ENCODE data around the gene LHFPL2. TPM values are rescaled to one million over a fixed set of nuclear protein-coding genes. Genes with fewer than 3 reads are reported as not detected.
A peak's percentile ranks its signal among the peaks of the same experiment; 100 is the strongest.

The LHFPL2 gene
- total and polyA plus RNA-seq, 9 of the 15 experiments (the other 6 are each of a cell fraction or from before 2014, with no cell fraction given), result 1.0 to 6.6 (median 4.6) TPM

- TF ChIP-seq, protein P1, sequence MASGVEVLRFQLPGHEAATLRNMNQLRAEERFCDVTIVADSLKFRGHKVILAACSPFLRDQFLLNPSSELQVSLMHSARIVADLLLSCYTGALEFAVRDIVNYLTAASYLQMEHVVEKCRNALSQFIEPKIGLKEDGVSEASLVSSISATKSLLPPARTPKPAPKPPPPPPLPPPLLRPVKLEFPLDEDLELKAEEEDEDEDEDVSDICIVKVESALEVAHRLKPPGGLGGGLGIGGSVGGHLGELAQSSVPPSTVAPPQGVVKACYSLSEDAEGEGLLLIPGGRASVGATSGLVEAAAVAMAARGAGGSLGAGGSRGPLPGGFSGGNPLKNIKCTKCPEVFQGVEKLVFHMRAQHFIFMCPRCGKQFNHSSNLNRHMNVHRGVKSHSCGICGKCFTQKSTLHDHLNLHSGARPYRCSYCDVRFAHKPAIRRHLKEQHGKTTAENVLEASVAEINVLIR (CRISPR knock-in tag; IDR thresholded peaks at IDR 0.05), result no peak
- peak; percentile 62; the same call in 1 of the 2 replicates for TF ChIP-seq CBX5 (IDR thresholded peaks at IDR 0.05; ENCODE audit: borderline replicate concordance, low read depth)
- TF ChIP-seq RREB1 (CRISPR knock-in tag; IDR thresholded peaks at IDR 0.05), result 0 out of 2 replicates have a peak, but pooled peaks have one; percentile 58
- TF ChIP-seq POLR2AphosphoS2 (IDR thresholded peaks at IDR 0.05; ENCODE audit: low read length), result 0 out of 2 replicates have a peak, but pooled peaks have one; percentile 46
- TF ChIP-seq HLTF (IDR thresholded peaks at IDR 0.05), result peak; percentile 68; the same call in 1 of the 2 replicates
- no peak for TF ChIP-seq SMARCB1 (IDR thresholded peaks at IDR 0.05; ENCODE audit: insufficient read length, low read depth)
- TF ChIP-seq MEF2D (tag; conservative IDR thresholded peaks at IDR 0.05; ENCODE audit: low read depth), result no peak
- TF ChIP-seq, protein P2, sequence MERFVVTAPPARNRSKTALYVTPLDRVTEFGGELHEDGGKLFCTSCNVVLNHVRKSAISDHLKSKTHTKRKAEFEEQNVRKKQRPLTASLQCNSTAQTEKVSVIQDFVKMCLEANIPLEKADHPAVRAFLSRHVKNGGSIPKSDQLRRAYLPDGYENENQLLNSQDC (CRISPR knock-in tag; IDR thresholded peaks at IDR 0.05), result no peak
- no peak for TF ChIP-seq MXI1 (IDR thresholded peaks at IDR 0.05; ENCODE audit: low read depth, low read length)
- no peak for TF ChIP-seq NELFE (IDR thresholded peaks at IDR 0.05; ENCODE audit: insufficient read depth, insufficient read length)
- TF ChIP-seq DACH1 (IDR thresholded peaks at IDR 0.05; ENCODE audit: partially characterized antibody), result peak; percentile 59
- 0 out of 2 replicates have a peak, but pooled peaks have one; percentile 45 for TF ChIP-seq RFX7 (CRISPR knock-in tag; IDR thresholded peaks at IDR 0.05)
- TF ChIP-seq THAP12 (CRISPR knock-in tag; IDR thresholded peaks at IDR 0.05), result no peak
- no peak for TF ChIP-seq KAT2B (IDR thresholded peaks at IDR 0.05; ENCODE audit: low read depth, low read length)
- TF ChIP-seq, protein P3, sequence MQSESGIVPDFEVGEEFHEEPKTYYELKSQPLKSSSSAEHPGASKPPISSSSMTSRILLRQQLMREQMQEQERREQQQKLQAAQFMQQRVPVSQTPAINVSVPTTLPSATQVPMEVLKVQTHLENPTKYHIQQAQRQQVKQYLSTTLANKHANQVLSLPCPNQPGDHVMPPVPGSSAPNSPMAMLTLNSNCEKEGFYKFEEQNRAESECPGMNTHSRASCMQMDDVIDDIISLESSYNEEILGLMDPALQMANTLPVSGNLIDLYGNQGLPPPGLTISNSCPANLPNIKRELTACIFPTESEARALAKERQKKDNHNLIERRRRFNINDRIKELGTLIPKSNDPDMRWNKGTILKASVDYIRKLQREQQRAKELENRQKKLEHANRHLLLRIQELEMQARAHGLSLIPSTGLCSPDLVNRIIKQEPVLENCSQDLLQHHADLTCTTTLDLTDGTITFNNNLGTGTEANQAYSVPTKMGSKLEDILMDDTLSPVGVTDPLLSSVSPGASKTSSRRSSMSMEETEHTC (IDR thresholded peaks at IDR 0.05), result no peak
- no peak for TF ChIP-seq FOXJ3 (CRISPR knock-in tag; IDR thresholded peaks at IDR 0.05)
- no peak for TF ChIP-seq XRCC3 (IDR thresholded peaks at IDR 0.05)
- TF ChIP-seq LEF1 (IDR thresholded peaks at IDR 0.05), result peak; percentile 93
Observed at GRCh38 chr5:78483809-78484521, 164.6 kb downstream of the LHFPL2 start (continued).

Data from K562 (cell line).